Neural cell (in vitro differentiated cells): ENCODE measurements around the gene LHX2. TPM values are rescaled to one million over a fixed set of nuclear protein-coding genes. Genes with fewer than 3 reads are reported as not detected.

Source experiments
- H2AFZ ChIP-seq: fragments of 200-600, 300-800 bp; sonication (generic), shearing (Covaris generic); 2 replicates; pipeline ENCODE4 v1.6.0; 2014; ENCODE audit warnings: low read depth, mild to moderate bottlenecking, antibody characterized with exemption, low read length, moderate library complexity
- H3F3A ChIP-seq: fragments of 200-600 bp; shearing (Covaris generic); 2 replicates; pipeline ENCODE4 v1.6.1; 2016; ENCODE audit warnings: mild to moderate bottlenecking, moderate library complexity, mixed read lengths, antibody characterized with exemption, low read length; ENCODE audit not compliant: insufficient read depth, poor library complexity, severe bottlenecking
- H3K27ac ChIP-seq: fragments of 200-600, 300-800 bp; sonication (generic), shearing (Covaris generic); 2 replicates; pipeline ENCODE4 v1.5.1; 2014; ENCODE audit warnings: mild to moderate bottlenecking, low read length, moderate library complexity
- H3K27me3 ChIP-seq: fragments of 300-800, 200-600 bp; sonication (generic), shearing (Covaris generic); 2 replicates; pipeline ENCODE4 v1.6.0; 2014; ENCODE audit warnings: mild to moderate bottlenecking, low read depth, low read length, moderate library complexity; ENCODE audit not compliant: insufficient read depth
- H3K36me3 ChIP-seq: fragments of 300-800, 200-600 bp; sonication (generic), shearing (Covaris generic); 2 replicates; pipeline ENCODE4 v1.5.1; 2014; ENCODE audit warnings: mild to moderate bottlenecking, antibody characterized with exemption, low read length, moderate library complexity; ENCODE audit not compliant: insufficient read depth
- H3K4me2 ChIP-seq: fragments of 300-800, 200-600 bp; sonication (generic), shearing (Covaris generic); 2 replicates; pipeline ENCODE4 v1.6.0; 2014; ENCODE audit warnings: mild to moderate bottlenecking, low read length
- H3K4me3 ChIP-seq: fragments of 300-800, 200-600 bp; sonication (generic), shearing (Covaris generic); 2 replicates; pipeline ENCODE4 v1.5.1; 2014; ENCODE audit warnings: mild to moderate bottlenecking, low read length, moderate library complexity
- H3K79me2 ChIP-seq: fragments of 200-600 bp; shearing (Covaris generic); replicated peaks from 2 replicates; pipeline ENCODE4 v1.6.0; 2014; ENCODE audit warnings: mild to moderate bottlenecking, low read length, moderate library complexity; ENCODE audit not compliant: insufficient read depth
- H3K9ac ChIP-seq: fragments of 300-800, 200-600 bp; sonication (generic), shearing (Covaris generic); 2 replicates; pipeline ENCODE4 v1.6.1; 2016; ENCODE audit warnings: mild to moderate bottlenecking, low read length, mixed read lengths
- H3K9me2 ChIP-seq: fragments of 200-600 bp; shearing (Covaris generic); 2 replicates; pipeline ENCODE4 v1.6.1; 2016; ENCODE audit warnings: mild to moderate bottlenecking, low read length, mixed read lengths; ENCODE audit not compliant: insufficient read depth
- H3K9me3 ChIP-seq: fragments of 200-600, 300-800 bp; sonication (generic), shearing (Covaris generic); 2 replicates; pipeline ENCODE4 v1.6.1; 2016; ENCODE audit warnings: mild to moderate bottlenecking, mixed run types, low read length, moderate library complexity, mixed read lengths
- H4K20me1 ChIP-seq: fragments of 200-600 bp; shearing (Covaris generic); 2 replicates; pipeline ENCODE4 v1.6.1; 2016; ENCODE audit warnings: mild to moderate bottlenecking, mixed run types; ENCODE audit not compliant: insufficient read depth
- CTCF ChIP-seq: fragments of 450-650 bp; IDR thresholded peaks from 2 replicates; pipeline ENCODE4 v1.5.1; 2014; ENCODE audit warnings: antibody characterized with exemption, mild to moderate bottlenecking, moderate library complexity; ENCODE audit not compliant: poor library complexity, severe bottlenecking
- EP300 ChIP-seq: fragments of 450-650 bp; conservative IDR thresholded peaks from 2 replicates; pipeline ENCODE4 v1.6.1; 2014; ENCODE audit warnings: antibody characterized with exemption, mild to moderate bottlenecking, moderate library complexity; ENCODE audit not compliant: poor library complexity, severe bottlenecking
- EZH2 ChIP-seq: fragments of 200-600, 300-800 bp; shearing (Covaris generic), sonication (generic); IDR thresholded peaks from 2 replicates; pipeline ENCODE4 v1.6.1; 2014; ENCODE audit warnings: antibody characterized with exemption, low read length, borderline replicate concordance, mild to moderate bottlenecking; ENCODE audit not compliant: insufficient read depth, poor library complexity, severe bottlenecking
- MXI1 ChIP-seq: fragments of 450-650 bp; conservative IDR thresholded peaks from 2 replicates; pipeline ENCODE4 v1.6.1; 2014; ENCODE audit warnings: antibody characterized with exemption, mild to moderate bottlenecking; ENCODE audit not compliant: poor library complexity, severe bottlenecking
- POLR2AphosphoS5 ChIP-seq: IDR thresholded peaks from 2 replicates; pipeline ENCODE4 v1.6.1; 2012
- RAD21 ChIP-seq: fragments of 450-650 bp; conservative IDR thresholded peaks from 2 replicates; pipeline ENCODE4 v1.6.1; 2014; ENCODE audit warnings: antibody characterized with exemption, mild to moderate bottlenecking, moderate library complexity
- REST ChIP-seq: IDR thresholded peaks from 2 replicates; pipeline ENCODE4 v1.6.1; 2012; ENCODE audit warnings: borderline replicate concordance
- SMC3 ChIP-seq: fragments of 450-650 bp; conservative IDR thresholded peaks from 2 replicates; pipeline ENCODE4 v1.6.1; 2014; ENCODE audit warnings: antibody characterized with exemption, mild to moderate bottlenecking, moderate library complexity; ENCODE audit not compliant: poor library complexity
- TAF1 ChIP-seq: IDR thresholded peaks from 2 replicates; pipeline ENCODE4 v1.6.1; 2012; ENCODE audit warnings: low read depth
- polyA plus RNA-seq: library from polyadenylated mRNA; depleted of rRNA; stranded (reverse); fragments of >200 nt; gene quantifications from 2 replicates; pipeline ENCODE4 v1.2.3, GENCODE V29; 2014

Gene LHX2
- polyA plus RNA-seq, 1 donor from 2014 or later, result 3.6 TPM

GRCh38 chr9:124044448-124044847, 32.9 kb downstream of the LHX2 start:
- Histone ChIP-seq H3K79me2 (no peaks in the 10 kb centered on the region), H3K9ac (no peak overlapping the region), H3K4me3 (no peak overlapping the region), H4K20me1 (no peaks in the 10 kb centered on the region), H3F3A (no peaks in the 10 kb centered on the region), H3K36me3 (no peaks in the 10 kb centered on the region), H3K9me2 (no peaks in the 10 kb centered on the region), H3K27ac (no peak overlapping the region), H3K4me2 (no peak overlapping the region), H3K9me3 (no peaks in the 10 kb centered on the region), H3K27me3 (peaks cover 14% of the 10 kb centered on the region), H2AFZ (no peak overlapping the region)
- TF ChIP-seq RAD21 (no peak), MXI1 (no peak), EZH2 (no peak), REST (no peak), CTCF (no peak), SMC3 (no peak), EP300 (no peak), POLR2AphosphoS5 (no peak), TAF1 (no peak)

GRCh38 chr9:124045076-124045829, 33.7 kb downstream of the LHX2 start:
- TF ChIP-seq POLR2AphosphoS5, result no peak
- no peak for TF ChIP-seq EP300
- TF ChIP-seq REST, result no peak
- TF ChIP-seq MXI1, result no peak
- TF ChIP-seq RAD21, result no peak
- no peaks in the 10 kb centered on the region for H3K9me3 ChIP-seq
- no peaks in the 10 kb centered on the region for H4K20me1 ChIP-seq
- no peak overlapping the region for H2AFZ ChIP-seq
- no peaks in the 10 kb centered on the region for H3K9me2 ChIP-seq
- H3K9ac ChIP-seq, result no peak overlapping the region
- H3K4me3 ChIP-seq, result no peak overlapping the region
- no peaks in the 10 kb centered on the region for H3K79me2 ChIP-seq
- H3K27me3 ChIP-seq, result peaks cover 11% of the 10 kb centered on the region
- H3K27ac ChIP-seq, result no peak overlapping the region
- no peaks in the 10 kb centered on the region for H3K36me3 ChIP-seq
- no peaks in the 10 kb centered on the region for H3F3A ChIP-seq
- H3K4me2 ChIP-seq, result no peak overlapping the region
